Naive thymus-derived CD4-positive, alpha-beta T cell (primary cell): ENCODE results near the gene PSKH1. TPM values are rescaled to one million over a fixed set of nuclear protein-coding genes. Genes with fewer than 3 reads are reported as not detected.

ENCODE experiments used
- ATAC-seq: fragments of 150-1000 bp; cut with Tn5 transposase; 2 replicates; pipeline ENCODE4 v1.10.0; 2021; ENCODE audit warnings: mild to moderate bottlenecking, moderate library complexity
- CTCF ChIA-PET: fragments of 350-600 bp; sonication (Branson Sonifier 250); formaldehyde crosslinking; loops from one replicate; lab custom pipeline; 2021; ENCODE audit warnings: antibody characterized with exemption; lab: Charles Lee
- POLR2A ChIA-PET: fragments of 350-600 bp; sonication (Branson Sonifier 250); formaldehyde crosslinking; loops from one replicate; lab custom pipeline; 2021; ENCODE audit warnings: antibody characterized with exemption, inconsistent platforms; lab: Charles Lee
- DNase-seq, 9 donors: peaks; one replicate each; pipeline versions ENCODE4 v3.0.0 to v3.0.0-alpha.2; 2020 to 2022; ENCODE audit warnings: mixed read lengths in 1 of 9
- H3K27ac ChIP-seq: one replicate; pipeline ENCODE4 v1.7.0; 2013; ENCODE audit warnings: mild to moderate bottlenecking, low read depth, low read length, moderate library complexity
- H3K27me3 ChIP-seq, 2 donors: one replicate each; pipeline ENCODE4 v1.7.0; 2013; ENCODE audit warnings: low read length in 2 of 2, mild to moderate bottlenecking in 2 of 2, moderate library complexity in 2 of 2; ENCODE audit not compliant: control insufficient read depth in 2 of 2, insufficient read depth in 2 of 2
- H3K36me3 ChIP-seq, 3 experiments: 1 replicate in 2 of 3; 2 replicates in 1 of 3; pipeline ENCODE4 v1.7.0; 2013; ENCODE audit warnings: low read length in 3 of 3, mild to moderate bottlenecking in 3 of 3, moderate library complexity in 1 of 3; ENCODE audit not compliant: insufficient read depth in 3 of 3, control insufficient read depth in 2 of 3
- H3K4me1 ChIP-seq, 2 donors: one replicate each; pipeline ENCODE4 v1.7.0; 2013; ENCODE audit warnings: low read length in 2 of 2, mild to moderate bottlenecking in 2 of 2, moderate library complexity in 1 of 2; ENCODE audit not compliant: control insufficient read depth in 2 of 2, insufficient read depth in 2 of 2
- H3K4me3 ChIP-seq: 2 replicates; pipeline ENCODE4 v1.7.0; 2013; ENCODE audit warnings: mild to moderate bottlenecking, low read length
- H3K9me3 ChIP-seq, 3 experiments: 1 replicate in 2 of 3; 2 replicates in 1 of 3; pipeline ENCODE4 v1.7.0; 2013; ENCODE audit warnings: low read length in 3 of 3; ENCODE audit not compliant: control insufficient read depth in 2 of 3
- H3K27ac Mint-ChIP-seq, 9 donors: one replicate each; pipeline ENCODE4 v1.8.0; 2020 to 2022; ENCODE audit warnings: mixed read lengths in 9 of 9, mild to moderate bottlenecking in 8 of 9, moderate library complexity in 5 of 9, inconsistent platforms in 2 of 9
- H3K27me3 Mint-ChIP-seq, 5 donors: one replicate each; pipeline ENCODE4 v1.8.0; 2021 to 2022; ENCODE audit warnings: mixed read lengths in 5 of 5, mild to moderate bottlenecking in 1 of 5
- H3K36me3 Mint-ChIP-seq, 5 donors: one replicate each; pipeline ENCODE4 v1.8.0; 2020 to 2022; ENCODE audit warnings: mixed read lengths in 5 of 5, mild to moderate bottlenecking in 3 of 5, inconsistent platforms in 1 of 5
- H3K4me1 Mint-ChIP-seq, 7 donors: one replicate each; pipeline ENCODE4 v1.8.0; 2020 to 2022; ENCODE audit warnings: mixed read lengths in 7 of 7, mild to moderate bottlenecking in 3 of 7, inconsistent platforms in 1 of 7
- H3K4me3 Mint-ChIP-seq, 10 donors: one replicate each; pipeline ENCODE4 v1.8.0; 2020 to 2022; ENCODE audit warnings: mild to moderate bottlenecking in 10 of 10, mixed read lengths in 10 of 10, moderate library complexity in 6 of 10, inconsistent platforms in 2 of 10
- H3K9me3 Mint-ChIP-seq, 11 donors: one replicate each; pipeline ENCODE4 v1.8.0; 2020 to 2022; ENCODE audit warnings: mixed read lengths in 11 of 11, mild to moderate bottlenecking in 4 of 11, inconsistent platforms in 1 of 11, moderate library complexity in 1 of 11
- intact Hi-C, 2 donors: fragments of 100-400 bp; cut with micrococcal nuclease; formaldehyde crosslinking; loops; one replicate each; pipeline ENCODE4 v1.15.1; 2023
- polyA plus RNA-seq, 2 donors: library from polyadenylated mRNA; unstranded; fragments of 300-500 nt; fragmentation: Illumina TruSeq; gene quantifications; one replicate each; pipeline ENCODE4 v1.2.3, GENCODE V29; 2021
- total RNA-seq, 6 experiments: library from RNA in 5 of 6; stranded (reverse) in 5 of 6; gene quantifications; 1 replicate in 5 of 6; 2 replicates in 1 of 6; pipeline ENCODE4 v1.2.3 and lab custom pipeline; 2021 to 2026

PSKH1 gene
- total and polyA plus RNA-seq, 7 experiments from 2014 or later = 18.0 to 34.0 (median 23.3) TPM

- H3K27ac Mint-ChIP-seq = peak within 1 kb of the TSS in 8 of 9 donors; percentile 18 to 77 (median 30)
- ChIA-PET POLR2A (interaction anchor here (1.1 to 1.5 kb wide), 2 partner anchors 16 to 124 kb away, joined by 3 to 4 read pairs; no protein-coding TSS in a partner anchor), CTCF (interaction anchor here (0.7 to 0.8 kb wide), 2 partner anchors 51 to 406 kb away, joined by 3 read pairs; no protein-coding TSS in a partner anchor)
- H3K36me3 Mint-ChIP-seq = peaks cover 5 to 26% (median 7%) of the 10 kb centered on the region in 5 donors
- Histone ChIP-seq H3K27ac (no peak within 1 kb of the TSS), H3K4me1 (peaks cover 10 to 14% of the 10 kb centered on the region in 2 donors), H3K9me3 (no peaks in the 10 kb centered on the region), H3K27me3 (no peaks in the 10 kb centered on the region), H3K36me3 (peaks cover 19 to 88% (median 20%) of the 10 kb centered on the region in 3 experiments), H3K4me3 (no peak within 1 kb of the TSS)
- H3K27me3 Mint-ChIP-seq = peaks cover 0 to 3% (median 0%) of the 10 kb centered on the region in 5 donors
- ATAC-seq = no peak
- no peak within 1 kb of the TSS for H3K4me3 Mint-ChIP-seq
- intact Hi-C loops = no loop called here
- H3K9me3 Mint-ChIP-seq = no peaks in the 10 kb centered on the region
- DNase-seq = no peak
- peaks cover 11 to 31% (median 19%) of the 10 kb centered on the region in 7 donors for H3K4me1 Mint-ChIP-seq
Observed at GRCh38 chr16:67931712-67932461, 38.8 kb downstream of the PSKH1 start, which contains the start of gene CTRL. Gene CTRL, minus strand, starts transcription at chr16:67931862. Its CDS starts 10 bp downstream, at chr16:67931852.

- Mint-ChIP-seq H3K27ac (peak overlapping the region in 1 of 9 donors; percentile 28), H3K27me3 (peaks cover 0 to 3% (median 0%) of the 10 kb centered on the region in 5 donors), H3K4me1 (peaks cover 17 to 36% (median 24%) of the 10 kb centered on the region in 7 donors), H3K4me3 (no peak overlapping the region), H3K9me3 (no peaks in the 10 kb centered on the region), H3K36me3 (peaks cover 5 to 27% (median 7%) of the 10 kb centered on the region in 5 donors)
- Histone ChIP-seq H3K9me3 (no peaks in the 10 kb centered on the region), H3K4me1 (peaks cover 15 to 19% of the 10 kb centered on the region in 2 donors), H3K27me3 (no peaks in the 10 kb centered on the region), H3K27ac (no peak overlapping the region), H3K36me3 (peaks cover 19 to 82% (median 20%) of the 10 kb centered on the region in 3 experiments), H3K4me3 (no peak overlapping the region)
- intact Hi-C loops = no loop called here
- DNase-seq (no peak), ATAC-seq (no peak)
- ChIA-PET POLR2A (interaction anchor here (0.5 to 0.6 kb wide), 2 partner anchors 38 to 236 kb away, joined by 3 to 4 read pairs; no protein-coding TSS in a partner anchor), CTCF (interaction anchor here (0.8 kb wide), 1 partner anchor 50 kb away, joined by 3 read pairs; no protein-coding TSS in a partner anchor)
Observed at GRCh38 chr16:67932462-67932840, 39.4 kb downstream of the PSKH1 start.

GRCh38 chr16:67933805-67934204, 40.8 kb downstream of the PSKH1 start:
- ChIA-PET CTCF (interaction anchor here (0.7 to 2.7 kb wide), 2 partner anchors 50 to 117 kb away, joined by 3 to 11 read pairs; partner anchors contain the start of gene NRN1L), POLR2A (interaction anchor here (0.6 to 3.9 kb wide), 3 partner anchors 36 to 262 kb away, joined by 3 to 25 read pairs (median 12); partner anchors contain the start of gene PSKH1)
- Histone ChIP-seq H3K27ac (no peak overlapping the region), H3K27me3 (no peaks in the 10 kb centered on the region), H3K36me3 (peaks cover 19 to 72% (median 20%) of the 10 kb centered on the region in 3 experiments), H3K9me3 (no peaks in the 10 kb centered on the region), H3K4me3 (no peak overlapping the region), H3K4me1 (peaks cover 17 to 21% of the 10 kb centered on the region in 2 donors)
- H3K27ac Mint-ChIP-seq = peak overlapping the region in 8 of 9 donors; percentile 5 to 99 (median 44)
- ATAC-seq (no peak), DNase-seq (no peak)
- intact Hi-C loops = loop anchor here (2.0 kb wide), 2 partner anchors 61 to 267 kb away; partner anchors contain the start of genes EDC4 (in 2 of the 2), C16orf86 (in 1 of the 2) and ENKD1 (in 1 of the 2)
- peaks cover 5 to 24% (median 7%) of the 10 kb centered on the region in 5 donors for H3K36me3 Mint-ChIP-seq
- H3K4me1 Mint-ChIP-seq = peaks cover 17 to 31% (median 22%) of the 10 kb centered on the region in 7 donors
- H3K27me3 Mint-ChIP-seq = peaks cover 0 to 3% (median 0%) of the 10 kb centered on the region in 5 donors
- H3K9me3 Mint-ChIP-seq = no peaks in the 10 kb centered on the region
- peak overlapping the region in 4 of 10 donors; percentile 6 to 48 (median 28) for H3K4me3 Mint-ChIP-seq

GRCh38 chr16:67934306-67935100, 41.4 kb downstream of the PSKH1 start:
- Histone ChIP-seq H3K9me3 (no peaks in the 10 kb centered on the region), H3K4me1 (peaks cover 21% of the 10 kb centered on the region in 2 donors), H3K4me3 (no peak overlapping the region), H3K36me3 (peaks cover 19 to 65% (median 20%) of the 10 kb centered on the region in 3 experiments), H3K27me3 (no peaks in the 10 kb centered on the region), H3K27ac (peak overlapping the region; percentile 77)
- DNase-seq = no peak
- no peak for ATAC-seq
- ChIA-PET CTCF (interaction anchor here (0.7 to 2.7 kb wide), 3 partner anchors 48 to 118 kb away, joined by 3 to 11 read pairs (median 4); partner anchors contain the start of gene NRN1L), POLR2A (interaction anchor here (0.6 to 4.5 kb wide), 9 partner anchors 37 to 290 kb away, joined by 3 to 35 read pairs (median 12); partner anchors contain the start of genes CARMIL2, NUTF2, PSKH1 and RANBP10)
- peaks cover 0 to 3% (median 0%) of the 10 kb centered on the region in 5 donors for H3K27me3 Mint-ChIP-seq
- H3K9me3 Mint-ChIP-seq = no peaks in the 10 kb centered on the region
- peaks cover 18 to 38% (median 24%) of the 10 kb centered on the region in 7 donors for H3K4me1 Mint-ChIP-seq
- peak overlapping the region in 7 of 10 donors; percentile 23 to 100 (median 89) for H3K4me3 Mint-ChIP-seq
- intact Hi-C loops = loop anchor here (1.0 to 5.0 kb wide), 16 partner anchors 34 to 453 kb away; partner anchors contain the start of genes EDC4 (in 2 of the 2), PRMT7 (in 2 of the 2), PSKH1 (in 2 of the 2) and SLC12A4 (in 2 of the 2)
- peak overlapping the region; percentile 44 to 99 (median 99) for H3K27ac Mint-ChIP-seq
- H3K36me3 Mint-ChIP-seq = peaks cover 5 to 24% (median 7%) of the 10 kb centered on the region in 5 donors

- intact Hi-C loops = loop anchor here (1.0 to 5.0 kb wide), 16 partner anchors 33 to 454 kb away; partner anchors contain the start of genes EDC4 (in 2 of the 2), PRMT7 (in 2 of the 2), PSKH1 (in 2 of the 2) and SLC12A4 (in 2 of the 2)
- peak overlapping the region; percentile 77 for H3K27ac ChIP-seq
- ChIA-PET POLR2A (interaction anchor here (1.0 to 4.5 kb wide), 24 partner anchors 11 to 379 kb away, joined by 3 to 35 read pairs (median 6); partner anchors contain the start of genes CARMIL2, DPEP2, EDC4 and NFATC3), CTCF (interaction anchor here (0.8 to 2.7 kb wide), 5 partner anchors 48 to 414 kb away, joined by 3 to 11 read pairs (median 4); partner anchors contain the start of genes NFATC3, NRN1L and NUTF2)
- H3K27me3 ChIP-seq = no peaks in the 10 kb centered on the region
- Mint-ChIP-seq H3K4me1 (peaks cover 23 to 43% (median 30%) of the 10 kb centered on the region in 7 donors), H3K27ac (peak overlapping the region; percentile 87 to 99 (median 99)), H3K36me3 (peaks cover 5 to 24% (median 7%) of the 10 kb centered on the region in 5 donors), H3K27me3 (peaks cover 0 to 3% (median 0%) of the 10 kb centered on the region in 5 donors), H3K4me3 (peak overlapping the region; percentile 73 to 100 (median 100)), H3K9me3 (no peaks in the 10 kb centered on the region)
- H3K4me3 ChIP-seq = peak overlapping the region; percentile 99
- ATAC-seq (no peak), DNase-seq (no peak)
- H3K9me3 ChIP-seq = no peaks in the 10 kb centered on the region
- H3K4me1 ChIP-seq = peaks cover 21 to 26% of the 10 kb centered on the region in 2 donors
- peaks cover 19 to 60% (median 20%) of the 10 kb centered on the region in 3 experiments for H3K36me3 ChIP-seq
Observed at GRCh38 chr16:67935101-67935401, 42.0 kb downstream of the PSKH1 start.
